BE2C (cell line): ENCODE results near the gene YJU2.

Experiments used
- DNase-seq: peaks from one replicate; pipeline ENCODE4 v3.0.0-alpha.2; 2020
- H3K27me3 ChIP-seq: fragments of 250-450 bp; sonication (Bioruptor Pico); 2 replicates; pipeline ENCODE4 v1.5.1; 2020; ENCODE audit warnings: mild to moderate bottlenecking
- H3K36me3 ChIP-seq: fragments of 250-450 bp; sonication (Bioruptor Pico); 2 replicates; pipeline ENCODE4 v1.5.1; 2020; ENCODE audit warnings: mild to moderate bottlenecking
- H3K4me1 ChIP-seq: fragments of 250-450 bp; sonication (Bioruptor Pico); 2 replicates; pipeline ENCODE4 v1.5.1; 2020
- H3K4me3 ChIP-seq: 2 replicates; pipeline ENCODE4 v1.5.1; 2011; ENCODE audit warnings: low read depth, low read length
- H3K9me3 ChIP-seq: fragments of 250-450 bp; sonication (Bioruptor Pico); 2 replicates; pipeline ENCODE4 v1.5.1; 2020
- TF ChIP-seq, protein P1 (sequence below): IDR thresholded peaks from 2 replicates; pipeline ENCODE4 v1.5.1; 2012; ENCODE audit warnings: mild to moderate bottlenecking, low read depth, low read length

Gene YJU2

GRCh38 chr19:4264812-4265211 is 17.9 kb downstream of the YJU2 start:
- TF ChIP-seq, protein P1, sequence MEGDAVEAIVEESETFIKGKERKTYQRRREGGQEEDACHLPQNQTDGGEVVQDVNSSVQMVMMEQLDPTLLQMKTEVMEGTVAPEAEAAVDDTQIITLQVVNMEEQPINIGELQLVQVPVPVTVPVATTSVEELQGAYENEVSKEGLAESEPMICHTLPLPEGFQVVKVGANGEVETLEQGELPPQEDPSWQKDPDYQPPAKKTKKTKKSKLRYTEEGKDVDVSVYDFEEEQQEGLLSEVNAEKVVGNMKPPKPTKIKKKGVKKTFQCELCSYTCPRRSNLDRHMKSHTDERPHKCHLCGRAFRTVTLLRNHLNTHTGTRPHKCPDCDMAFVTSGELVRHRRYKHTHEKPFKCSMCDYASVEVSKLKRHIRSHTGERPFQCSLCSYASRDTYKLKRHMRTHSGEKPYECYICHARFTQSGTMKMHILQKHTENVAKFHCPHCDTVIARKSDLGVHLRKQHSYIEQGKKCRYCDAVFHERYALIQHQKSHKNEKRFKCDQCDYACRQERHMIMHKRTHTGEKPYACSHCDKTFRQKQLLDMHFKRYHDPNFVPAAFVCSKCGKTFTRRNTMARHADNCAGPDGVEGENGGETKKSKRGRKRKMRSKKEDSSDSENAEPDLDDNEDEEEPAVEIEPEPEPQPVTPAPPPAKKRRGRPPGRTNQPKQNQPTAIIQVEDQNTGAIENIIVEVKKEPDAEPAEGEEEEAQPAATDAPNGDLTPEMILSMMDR, result no peak
- Histone ChIP-seq H3K36me3 (peaks cover 33% of the 10 kb centered on the region), H3K27me3 (no peaks in the 10 kb centered on the region), H3K4me3 (no peak overlapping the region), H3K9me3 (no peaks in the 10 kb centered on the region), H3K4me1 (no peaks in the 10 kb centered on the region; the same call in none of the 2 replicates)
- no peak for DNase-seq

DNA sequence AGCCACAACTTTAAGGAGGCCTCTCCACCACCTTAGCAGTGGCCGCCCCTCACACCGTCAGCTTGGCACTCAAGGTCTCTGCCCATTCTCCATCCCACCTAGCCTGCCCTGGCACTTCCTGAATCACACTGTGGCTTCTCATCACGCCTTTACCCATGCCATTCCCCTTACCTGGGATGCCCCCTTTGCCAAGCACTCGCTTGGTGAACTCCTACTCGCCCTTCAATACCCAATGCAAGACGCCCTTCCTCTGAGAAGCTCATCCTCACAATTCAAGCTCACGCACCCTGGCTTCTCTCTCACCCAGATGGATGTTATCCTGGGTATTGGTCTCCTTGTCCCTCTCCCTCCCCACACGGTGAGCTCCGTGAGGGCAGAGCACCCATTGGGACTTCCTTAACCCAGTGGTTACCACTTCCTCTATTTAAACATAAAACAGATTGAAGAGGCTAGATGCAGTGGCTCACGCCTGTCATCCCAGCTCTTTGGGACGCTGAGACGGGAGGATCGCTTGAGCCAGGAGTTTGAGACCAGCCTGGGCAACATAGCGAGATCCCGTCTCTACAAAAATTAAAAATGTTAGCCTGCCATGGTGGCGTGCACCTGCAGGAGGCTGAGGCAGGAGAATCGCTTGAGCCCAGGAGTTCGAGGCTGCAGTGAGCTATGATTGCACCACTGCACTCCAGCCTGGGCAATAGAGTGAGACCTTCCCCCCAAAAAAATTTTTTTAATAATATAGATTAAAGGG is 19.5 kb downstream of the YJU2 start:
- Histone ChIP-seq H3K36me3 (peaks cover 25% of the 10 kb centered on the region), H3K4me1 (no peaks in the 10 kb centered on the region; the same call in none of the 2 replicates), H3K27me3 (no peaks in the 10 kb centered on the region), H3K4me3 (no peak overlapping the region), H3K9me3 (no peaks in the 10 kb centered on the region)
- TF ChIP-seq, protein P1, result no peak
- no peak for DNase-seq

GRCh38 chr19:4267101-4267900 is 20.4 kb downstream of the YJU2 start:
- Histone ChIP-seq H3K9me3 (0 out of 2 replicates have a peak, but pooled peaks cover 3% of the 10 kb centered on the region), H3K27me3 (no peaks in the 10 kb centered on the region), H3K4me1 (no peaks in the 10 kb centered on the region; the same call in none of the 2 replicates), H3K4me3 (no peak overlapping the region), H3K36me3 (peaks cover 28% of the 10 kb centered on the region)
- TF ChIP-seq, protein P1, result peak; percentile 88
- DNase-seq, result peak; percentile 83

GRCh38 chr19:4267901-4268815 is 21.3 kb downstream of the YJU2 start:
- Histone ChIP-seq H3K4me1 (peaks cover 4% of the 10 kb centered on the region), H3K4me3 (no peak overlapping the region), H3K9me3 (0 out of 2 replicates have a peak, but pooled peaks cover 3% of the 10 kb centered on the region), H3K27me3 (no peaks in the 10 kb centered on the region), H3K36me3 (peaks cover 25% of the 10 kb centered on the region)
- TF ChIP-seq, protein P1, result no peak
- DNase-seq, result no peak

GRCh38 chr19:4268816-4269430 is 22.0 kb downstream of the YJU2 start:
- DNase-seq, result no peak
- Histone ChIP-seq H3K36me3 (peaks cover 22% of the 10 kb centered on the region), H3K4me3 (no peak overlapping the region), H3K4me1 (peaks cover 4% of the 10 kb centered on the region), H3K9me3 (0 out of 2 replicates have a peak, but pooled peaks cover 3% of the 10 kb centered on the region), H3K27me3 (no peaks in the 10 kb centered on the region)
- TF ChIP-seq, protein P1, result peak; percentile 23
